ENCODE data around the gene DNAJB12. TPM values are rescaled to one million over a fixed set of nuclear protein-coding genes. Genes with fewer than 3 reads are reported as not detected.
A peak's percentile ranks its signal among the peaks of the same experiment; 100 is the strongest.

DNAJB12 gene
- total RNA-seq, 4 donors from 2014 or later, result 33.7 to 69.2 (median 38.0) TPM

- in situ Hi-C loops (cut with MboI; ENCODE audit: low pct_ligation_motif_present in 1 of 4, low pct_unique_long_range_greater_than_20kb in 1 of 4, low sequenced_read_pairs in 3 of 4), result no loop called here
- TF ChIP-seq, protein P1, sequence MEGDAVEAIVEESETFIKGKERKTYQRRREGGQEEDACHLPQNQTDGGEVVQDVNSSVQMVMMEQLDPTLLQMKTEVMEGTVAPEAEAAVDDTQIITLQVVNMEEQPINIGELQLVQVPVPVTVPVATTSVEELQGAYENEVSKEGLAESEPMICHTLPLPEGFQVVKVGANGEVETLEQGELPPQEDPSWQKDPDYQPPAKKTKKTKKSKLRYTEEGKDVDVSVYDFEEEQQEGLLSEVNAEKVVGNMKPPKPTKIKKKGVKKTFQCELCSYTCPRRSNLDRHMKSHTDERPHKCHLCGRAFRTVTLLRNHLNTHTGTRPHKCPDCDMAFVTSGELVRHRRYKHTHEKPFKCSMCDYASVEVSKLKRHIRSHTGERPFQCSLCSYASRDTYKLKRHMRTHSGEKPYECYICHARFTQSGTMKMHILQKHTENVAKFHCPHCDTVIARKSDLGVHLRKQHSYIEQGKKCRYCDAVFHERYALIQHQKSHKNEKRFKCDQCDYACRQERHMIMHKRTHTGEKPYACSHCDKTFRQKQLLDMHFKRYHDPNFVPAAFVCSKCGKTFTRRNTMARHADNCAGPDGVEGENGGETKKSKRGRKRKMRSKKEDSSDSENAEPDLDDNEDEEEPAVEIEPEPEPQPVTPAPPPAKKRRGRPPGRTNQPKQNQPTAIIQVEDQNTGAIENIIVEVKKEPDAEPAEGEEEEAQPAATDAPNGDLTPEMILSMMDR (IDR thresholded peaks at IDR 0.05), result no peak
- TF ChIP-seq EP300 (IDR thresholded peaks at IDR 0.05; ENCODE audit: low read depth) (no peak), POLR2AphosphoS5 (IDR thresholded peaks at IDR 0.05) (no peak), POLR2A (IDR thresholded peaks at IDR 0.05) (no peak)
- 46% methylated on average over 6 of the region's 6 CpGs; no CpG with 5 or more reads in 1 of the 2 donors for WGBS, 2 donors (ENCODE audit: low coverage in 1 of 2)
- H3K9me3 ChIP-seq, result no peaks in the 10 kb centered on the region
- H3K4me1 ChIP-seq, result peaks cover 4 to 18% (median 7%) of the 10 kb centered on the region in 4 donors
- intact Hi-C loops (cut with DNase I; ENCODE audit: low total_unique reads), result no loop called here
- peak; percentile 61 for DNase-seq
- H3K27me3 ChIP-seq, result no peaks in the 10 kb centered on the region
- no peak overlapping the region for H3K27ac ChIP-seq
- no peaks in the 10 kb centered on the region for H3K36me3 ChIP-seq
- no peak overlapping the region for H3K4me3 ChIP-seq
These were observed 62.5 kb downstream of the DNAJB12 start for GRCh38 chr10:72292223-72292691.

DNA sequence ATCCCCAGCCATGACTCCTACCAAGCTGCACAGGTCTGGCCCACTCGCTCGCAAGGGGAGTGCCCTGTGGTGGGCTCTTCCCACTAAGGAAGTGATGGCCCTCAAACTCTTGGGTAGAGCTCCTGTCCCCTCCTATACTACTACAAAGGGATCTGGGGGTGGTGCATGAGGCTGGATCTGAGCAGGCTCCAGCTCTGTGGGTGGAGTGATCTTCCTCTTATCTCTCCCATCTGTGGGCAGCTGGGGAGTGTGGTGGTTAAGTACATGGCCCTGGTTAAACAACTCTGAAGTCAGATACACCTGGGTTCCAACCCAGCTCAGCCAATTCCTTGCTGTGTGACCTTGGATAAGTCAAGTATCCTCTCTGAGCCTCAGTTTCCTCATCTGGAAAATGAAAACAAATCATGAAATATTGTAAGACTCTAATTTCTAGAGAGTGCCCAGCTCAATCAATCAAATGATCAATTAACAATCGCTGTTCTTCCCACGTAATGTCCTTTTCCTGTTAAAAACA is 63.6 kb downstream of the DNAJB12 start:
- H3K36me3 ChIP-seq, result no peaks in the 10 kb centered on the region
- no peak overlapping the region for H3K27ac ChIP-seq
- H3K4me1 ChIP-seq, result peaks cover 0 to 10% (median 2%) of the 10 kb centered on the region in 4 donors
- no peak for TF ChIP-seq EP300 (IDR thresholded peaks at IDR 0.05; ENCODE audit: low read depth)
- no peak for TF ChIP-seq POLR2A (IDR thresholded peaks at IDR 0.05)
- TF ChIP-seq POLR2AphosphoS5 (IDR thresholded peaks at IDR 0.05), result no peak
- TF ChIP-seq, protein P1 (IDR thresholded peaks at IDR 0.05), result no peak
- in situ Hi-C loops (cut with MboI; ENCODE audit: low pct_ligation_motif_present in 1 of 4, low pct_unique_long_range_greater_than_20kb in 1 of 4, low sequenced_read_pairs in 3 of 4), result no loop called here
- no peak overlapping the region for H3K4me3 ChIP-seq
- WGBS, 2 donors (ENCODE audit: low coverage in 1 of 2), result 98 to 100% methylated on average over 1 to 4 of the region's 4 CpGs
- intact Hi-C loops (cut with DNase I; ENCODE audit: low total_unique reads), result no loop called here
- H3K9me3 ChIP-seq, result no peaks in the 10 kb centered on the region
- no peaks in the 10 kb centered on the region for H3K27me3 ChIP-seq
- no peak for DNase-seq

DNA sequence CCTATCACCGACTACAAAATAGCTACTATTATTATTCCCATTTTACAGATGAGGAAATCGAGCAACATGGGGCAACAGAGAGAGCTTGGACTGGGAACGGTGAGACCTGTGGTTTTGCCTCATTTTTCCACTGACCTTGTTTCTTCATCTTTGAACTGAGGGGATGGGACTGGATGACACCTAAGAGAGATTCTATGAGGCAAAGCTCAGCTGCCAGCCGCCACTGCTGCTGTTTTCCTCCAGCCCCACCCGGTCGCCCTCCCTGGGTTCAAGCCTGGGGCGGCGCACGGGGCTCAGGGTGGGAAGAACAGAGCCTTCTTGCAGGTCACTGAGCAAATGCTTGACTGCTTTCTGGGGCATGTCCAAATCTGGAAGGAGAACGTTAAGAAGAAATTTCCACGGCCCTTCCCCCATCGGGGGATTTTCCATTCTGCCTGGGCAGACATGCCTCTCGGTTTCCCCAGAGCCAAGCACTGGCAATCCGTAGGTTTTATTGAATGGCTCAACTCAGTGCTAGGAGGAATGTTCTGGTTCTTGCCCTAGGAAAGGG is 68.7 kb downstream of the DNAJB12 start:
- H3K4me1 ChIP-seq, result peaks cover 0 to 6% (median 2%) of the 10 kb centered on the region in 4 donors
- WGBS, 2 donors (ENCODE audit: low coverage in 1 of 2), result 61 to 81% methylated on average over 3 to 14 of the region's 14 CpGs
- intact Hi-C loops (cut with DNase I; ENCODE audit: low total_unique reads), result loop anchor here (2.0 kb wide), 1 partner anchor 69 kb away; the partner anchor contains the start of gene DNAJB12
- DNase-seq, result no peak
- H3K9me3 ChIP-seq, result no peaks in the 10 kb centered on the region
- no peak overlapping the region for H3K27ac ChIP-seq
- in situ Hi-C loops (cut with MboI; ENCODE audit: low pct_ligation_motif_present in 1 of 4, low pct_unique_long_range_greater_than_20kb in 1 of 4, low sequenced_read_pairs in 3 of 4), result no loop called here
- no peaks in the 10 kb centered on the region for H3K36me3 ChIP-seq
- H3K27me3 ChIP-seq, result no peaks in the 10 kb centered on the region
- TF ChIP-seq EP300 (IDR thresholded peaks at IDR 0.05; ENCODE audit: low read depth) (no peak), POLR2A (IDR thresholded peaks at IDR 0.05) (no peak), POLR2AphosphoS5 (IDR thresholded peaks at IDR 0.05) (no peak)
- TF ChIP-seq, protein P1 (IDR thresholded peaks at IDR 0.05), result no peak
- no peak overlapping the region for H3K4me3 ChIP-seq

GRCh38 chr10:72283131-72283530 is 71.6 kb downstream of the DNAJB12 start:
- Histone ChIP-seq H3K4me3 (no peak overlapping the region), H3K27ac (no peak overlapping the region), H3K9me3 (no peaks in the 10 kb centered on the region), H3K36me3 (no peaks in the 10 kb centered on the region), H3K4me1 (peaks cover 0 to 13% (median 7%) of the 10 kb centered on the region in 4 donors), H3K27me3 (no peaks in the 10 kb centered on the region)
- intact Hi-C loops (cut with DNase I; ENCODE audit: low total_unique reads) (no loop called here), in situ Hi-C loops (cut with MboI; ENCODE audit: low pct_ligation_motif_present in 1 of 4, low pct_unique_long_range_greater_than_20kb in 1 of 4, low sequenced_read_pairs in 3 of 4) (no loop called here)
- DNase-seq, result no peak
- 83 to 95% methylated on average over 3 of the region's 3 CpGs for WGBS, 2 donors (ENCODE audit: low coverage in 1 of 2)
- TF ChIP-seq, protein P1 (IDR thresholded peaks at IDR 0.05), result no peak
- TF ChIP-seq EP300 (IDR thresholded peaks at IDR 0.05; ENCODE audit: low read depth), result no peak
- TF ChIP-seq POLR2AphosphoS5 (IDR thresholded peaks at IDR 0.05), result no peak
- no peak for TF ChIP-seq POLR2A (IDR thresholded peaks at IDR 0.05)

Small RNA genes lying within 50 kb of the gene (small RNA-seq; reads per million reads assigned to genes)
- 0 reads per million in 4 donors for gene RNU6-805P

Other genes starting within 250 kb of the DNAJB12 start
- 10 to 100 TPM; 57.6 to 77.4 (median 65.5) TPM for gene ANAPC16, start 138.9 kb downstream of the DNAJB12 start, total RNA-seq
- 10 to 100 TPM; 13.4 to 34.0 (median 20.5) TPM for gene ASCC1, start 138.6 kb downstream of the DNAJB12 start, total RNA-seq
- 100 to 1,000 TPM in 3 of 4 donors, 10 to 100 TPM in 1; 64.5 to 356 (median 150) TPM for gene DDIT4, start 81.0 kb downstream of the DNAJB12 start, total RNA-seq

Data from transverse colon (tissue), 4 donors.